Brain microvascular endothelial cell (primary cell): ENCODE measurements around the gene CACNG8.

ENCODE experiments used
- DNase-seq: peaks from one replicate; pipeline ENCODE4 v3.0.0-alpha.2; 2020
- H3K27ac ChIP-seq: fragments of 250-450 bp; sonication (Bioruptor Pico); 2 replicates; pipeline ENCODE4 v1.5.1; 2020; ENCODE audit warnings: mild to moderate bottlenecking, moderate library complexity
- H3K27me3 ChIP-seq: fragments of 250-450 bp; sonication (Bioruptor Pico); replicated peaks from 2 replicates; pipeline ENCODE4 v1.5.1; 2020; ENCODE audit warnings: mild to moderate bottlenecking
- H3K36me3 ChIP-seq: fragments of 250-450 bp; sonication (Bioruptor Pico); replicated peaks from 2 replicates; pipeline ENCODE4 v1.5.1; 2020; ENCODE audit warnings: mild to moderate bottlenecking
- H3K4me3 ChIP-seq: 2 replicates; pipeline ENCODE4 v1.5.1; 2011; ENCODE audit warnings: low read depth, mild to moderate bottlenecking, control low read depth, low read length, moderate library complexity
- CTCF ChIP-seq: IDR thresholded peaks from 2 replicates; pipeline ENCODE4 v1.5.1; 2011; ENCODE audit warnings: low read depth, mild to moderate bottlenecking, moderate library complexity, low read length, control low read depth, inconsistent platforms; ENCODE audit errors: missing control alignments
- in situ Hi-C: cut with HindIII; loops from 2 replicates; pipeline ENCODE4 v1.10.0; 2017; ENCODE audit warnings: low sequenced_read_pairs, low pct_ligation_motif_present

CACNG8 gene

GRCh38 chr19:54001496-54001895, 38.8 kb downstream of the CACNG8 start:
- Histone ChIP-seq H3K27ac (no peak overlapping the region), H3K36me3 (no peaks in the 10 kb centered on the region), H3K27me3 (peaks cover 4% of the 10 kb centered on the region), H3K4me3 (no peak overlapping the region)
- DNase-seq, result no peak
- no peak for TF ChIP-seq CTCF
- in situ Hi-C loops, result no loop called here

- Histone ChIP-seq H3K4me3 (no peak overlapping the region), H3K27ac (peak overlapping the region; percentile 59), H3K36me3 (no peaks in the 10 kb centered on the region), H3K27me3 (peaks cover 4% of the 10 kb centered on the region)
- in situ Hi-C loops, result no loop called here
- no peak for TF ChIP-seq CTCF
- DNase-seq, result peak; percentile 37
Observed at GRCh38 chr19:54002495-54003315, 40.0 kb downstream of the CACNG8 start.

- H3K4me3 ChIP-seq, result no peak overlapping the region
- DNase-seq, result no peak
- no peaks in the 10 kb centered on the region for H3K27me3 ChIP-seq
- no peaks in the 10 kb centered on the region for H3K36me3 ChIP-seq
- TF ChIP-seq CTCF, result peak; percentile 7
- in situ Hi-C loops, result no loop called here
- no peak overlapping the region for H3K27ac ChIP-seq
Observed at GRCh38 chr19:54009440-54009839, 46.7 kb downstream of the CACNG8 start.

- Histone ChIP-seq H3K27ac (no peak overlapping the region), H3K36me3 (no peaks in the 10 kb centered on the region), H3K27me3 (no peaks in the 10 kb centered on the region), H3K4me3 (no peak overlapping the region)
- no peak for DNase-seq
- in situ Hi-C loops, result no loop called here
- no peak for TF ChIP-seq CTCF
Observed at GRCh38 chr19:54010474-54010873, 47.7 kb downstream of the CACNG8 start.

- in situ Hi-C loops, result no loop called here
- DNase-seq, result no peak
- no peaks in the 10 kb centered on the region for H3K27me3 ChIP-seq
Observed at GRCh38 chr19:54011507-54012211, 48.9 kb downstream of the CACNG8 start.

More at GRCh38 chr19:54011507-54012211, 48.9 kb downstream of the CACNG8 start:
- no peaks in the 10 kb centered on the region for H3K36me3 ChIP-seq
- TF ChIP-seq CTCF, result no peak
- H3K4me3 ChIP-seq, result no peak overlapping the region
- H3K27ac ChIP-seq, result no peak overlapping the region
